DOHH2 (cell line): ENCODE measurements around the gene CTNNBIP1.
A peak's percentile ranks its signal among the peaks of the same experiment; 100 is the strongest.

ENCODE experiments used
- H3F3A ChIP-seq: fragments of 200-600 bp; sonication (generic), shearing (Covaris generic); 2 replicates; pipeline ENCODE4 v1.6.0; 2016; ENCODE audit warnings: antibody characterized with exemption, mild to moderate bottlenecking; ENCODE audit not compliant: control insufficient read depth, insufficient read depth
- H3K27ac ChIP-seq: fragments of 200-600 bp; sonication (generic); 2 replicates; pipeline ENCODE4 v1.5.1; 2014; ENCODE audit warnings: low read depth, mild to moderate bottlenecking, low read length, moderate library complexity
- H3K27me3 ChIP-seq: fragments of 200-600 bp; sonication (generic); 2 replicates; pipeline ENCODE4 v1.6.1; 2014; ENCODE audit warnings: mild to moderate bottlenecking, low read length, mixed read lengths; ENCODE audit not compliant: control insufficient read depth
- H3K36me3 ChIP-seq: fragments of 200-600 bp; sonication (generic); 2 replicates; pipeline ENCODE4 v1.6.1; 2014; ENCODE audit warnings: mild to moderate bottlenecking, low read length, moderate library complexity, mixed read lengths; ENCODE audit not compliant: control insufficient read depth
- H3K4me1 ChIP-seq: fragments of 200-600 bp; sonication (generic); 2 replicates; pipeline ENCODE4 v1.6.1; 2014; ENCODE audit warnings: mild to moderate bottlenecking, low read length, mixed read lengths; ENCODE audit not compliant: control insufficient read depth
- H3K4me2 ChIP-seq: fragments of 200-600 bp; sonication (generic); 2 replicates; pipeline ENCODE4 v1.6.0; 2014; ENCODE audit warnings: mild to moderate bottlenecking, low read length, moderate library complexity
- H3K4me3 ChIP-seq: fragments of 200-600 bp; sonication (generic); 2 replicates; pipeline ENCODE4 v1.5.1; 2014; ENCODE audit warnings: mild to moderate bottlenecking, low read length, mixed read lengths
- H3K79me2 ChIP-seq: fragments of 200-600 bp; sonication (generic); 2 replicates; pipeline ENCODE4 v1.6.1; 2014; ENCODE audit warnings: mild to moderate bottlenecking, low read length, mixed read lengths; ENCODE audit not compliant: control insufficient read depth
- H3K9me2 ChIP-seq: fragments of 200-600 bp; sonication (generic); replicated peaks from 2 replicates; pipeline ENCODE4 v1.6.1; 2014; ENCODE audit warnings: mild to moderate bottlenecking, low read length, mixed read lengths; ENCODE audit not compliant: control insufficient read depth
- H3K9me3 ChIP-seq: fragments of 200-600 bp; sonication (generic); 2 replicates; pipeline ENCODE4 v1.6.1; 2014; ENCODE audit warnings: antibody characterized with exemption, low read length, mixed read lengths; ENCODE audit not compliant: control insufficient read depth, insufficient read depth
- H4K20me1 ChIP-seq: fragments of 200-600 bp; sonication (generic); 2 replicates; pipeline ENCODE4 v1.6.0; 2014; ENCODE audit warnings: low read depth, mild to moderate bottlenecking, antibody characterized with exemption, low read length, moderate library complexity; ENCODE audit not compliant: control insufficient read depth, insufficient read depth
- CTCF ChIP-seq: fragments of 200-600 bp; sonication (generic); IDR thresholded peaks from one replicate; pipeline ENCODE4 v1.5.1; 2014; ENCODE audit warnings: antibody characterized with exemption, mild to moderate bottlenecking, low read depth, low read length; ENCODE audit not compliant: poor library complexity, severe bottlenecking
- EZH2phosphoT487 ChIP-seq: fragments of 200-600 bp; sonication (generic); IDR thresholded peaks from 2 replicates; pipeline ENCODE4 v1.6.1; 2017; ENCODE audit warnings: borderline replicate concordance, mild to moderate bottlenecking, antibody characterized with exemption, low read length, moderate library complexity, mixed read lengths

The CTNNBIP1 gene

GRCh38 chr1:9868244-9868590 is 41.9 kb downstream of the CTNNBIP1 start:
- H3K4me1 ChIP-seq, result peaks cover 70% of the 10 kb centered on the region
- TF ChIP-seq EZH2phosphoT487 (no peak), CTCF (no peak)

GRCh38 chr1:9867408-9868243 is 42.4 kb downstream of the CTNNBIP1 start:
- H3K9me2 ChIP-seq, result no peaks in the 10 kb centered on the region
- peak overlapping the region; percentile 25 for H3K4me2 ChIP-seq
- TF ChIP-seq EZH2phosphoT487 (no peak), CTCF (peak; percentile 98)
- H3K36me3 ChIP-seq, result no peaks in the 10 kb centered on the region
- H3K4me3 ChIP-seq, result no peak overlapping the region
- H3K4me1 ChIP-seq, result peaks cover 73% of the 10 kb centered on the region
- H3K27ac ChIP-seq, result peak overlapping the region; percentile 99; the same call in 1 of the 2 replicates
- H3K27me3 ChIP-seq, result no peaks in the 10 kb centered on the region
- H4K20me1 ChIP-seq, result no peaks in the 10 kb centered on the region
- H3K9me3 ChIP-seq, result no peaks in the 10 kb centered on the region
- peaks cover 23% of the 10 kb centered on the region for H3F3A ChIP-seq
- no peaks in the 10 kb centered on the region for H3K79me2 ChIP-seq

More at GRCh38 chr1:9868244-9868590, 41.9 kb downstream of the CTNNBIP1 start:
- H3K4me2 ChIP-seq, result no peak overlapping the region
- H3K4me3 ChIP-seq, result no peak overlapping the region
- peaks cover 19% of the 10 kb centered on the region for H3F3A ChIP-seq
- H3K9me3 ChIP-seq, result no peaks in the 10 kb centered on the region
- no peaks in the 10 kb centered on the region for H3K9me2 ChIP-seq
- H4K20me1 ChIP-seq, result no peaks in the 10 kb centered on the region
- H3K27ac ChIP-seq, result no peak overlapping the region
- H3K36me3 ChIP-seq, result no peaks in the 10 kb centered on the region
- no peaks in the 10 kb centered on the region for H3K79me2 ChIP-seq
- no peaks in the 10 kb centered on the region for H3K27me3 ChIP-seq

- Histone ChIP-seq H3K9me2 (no peaks in the 10 kb centered on the region), H3K4me2 (peak overlapping the region; percentile 25), H4K20me1 (no peaks in the 10 kb centered on the region), H3K9me3 (no peaks in the 10 kb centered on the region), H3K27me3 (no peaks in the 10 kb centered on the region), H3K79me2 (no peaks in the 10 kb centered on the region), H3K4me1 (peaks cover 81% of the 10 kb centered on the region), H3F3A (peaks cover 23% of the 10 kb centered on the region), H3K36me3 (no peaks in the 10 kb centered on the region), H3K27ac (peak overlapping the region; percentile 99), H3K4me3 (no peak overlapping the region)
- TF ChIP-seq EZH2phosphoT487 (no peak), CTCF (no peak)
Observed at GRCh38 chr1:9866836-9867235, 43.2 kb downstream of the CTNNBIP1 start.
